HG02870 (cell line): ENCODE measurements around the gene ABCB11.

ENCODE experiments used
- ATAC-seq: cut with Tn5 transposase; IDR thresholded peaks from one replicate; pipeline ENCODE4 v1.9.1; 2021; ENCODE audit warnings: mild to moderate bottlenecking, moderate library complexity; ENCODE audit not compliant: unreplicated experiment

ABCB11 gene

DNA sequence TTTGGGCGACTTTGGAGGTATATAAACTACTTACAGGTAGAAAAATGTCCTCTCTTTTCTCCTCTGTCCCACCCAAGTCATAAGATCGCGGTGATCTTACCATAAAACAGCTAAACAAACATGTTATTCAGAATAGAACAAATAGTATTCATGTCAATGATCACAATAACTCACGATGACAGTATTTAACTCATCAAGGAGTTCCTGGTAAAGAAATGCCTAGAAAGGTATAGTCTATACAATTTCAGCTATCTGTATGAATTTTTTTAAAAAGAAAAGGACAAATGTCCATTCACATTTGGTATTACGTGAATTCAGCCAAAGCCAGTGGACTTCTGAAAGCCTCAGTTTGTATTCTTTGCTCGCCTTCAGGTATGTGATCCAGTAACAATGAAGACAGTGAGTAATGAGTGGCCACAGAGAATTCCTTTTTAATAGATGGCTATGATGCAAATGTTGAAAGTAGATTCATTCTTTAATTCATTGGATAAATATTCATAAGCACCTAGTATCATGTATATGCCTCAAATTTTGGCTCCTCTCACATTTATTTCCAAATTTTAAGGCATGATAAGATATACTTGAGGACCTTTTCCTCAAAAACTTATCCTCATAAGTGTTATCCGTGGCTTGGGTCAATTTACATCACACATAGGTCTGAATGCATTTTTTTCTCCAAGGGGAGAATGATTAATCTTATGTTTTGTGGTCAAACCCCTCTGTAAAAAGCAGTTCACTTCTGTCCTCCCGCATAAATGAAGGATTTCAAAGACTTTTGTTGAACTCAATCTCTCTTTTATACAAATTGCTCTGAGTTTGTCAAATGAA, 20.3 kb downstream of the ABCB11 start:
- ATAC-seq = no peak

DNA sequence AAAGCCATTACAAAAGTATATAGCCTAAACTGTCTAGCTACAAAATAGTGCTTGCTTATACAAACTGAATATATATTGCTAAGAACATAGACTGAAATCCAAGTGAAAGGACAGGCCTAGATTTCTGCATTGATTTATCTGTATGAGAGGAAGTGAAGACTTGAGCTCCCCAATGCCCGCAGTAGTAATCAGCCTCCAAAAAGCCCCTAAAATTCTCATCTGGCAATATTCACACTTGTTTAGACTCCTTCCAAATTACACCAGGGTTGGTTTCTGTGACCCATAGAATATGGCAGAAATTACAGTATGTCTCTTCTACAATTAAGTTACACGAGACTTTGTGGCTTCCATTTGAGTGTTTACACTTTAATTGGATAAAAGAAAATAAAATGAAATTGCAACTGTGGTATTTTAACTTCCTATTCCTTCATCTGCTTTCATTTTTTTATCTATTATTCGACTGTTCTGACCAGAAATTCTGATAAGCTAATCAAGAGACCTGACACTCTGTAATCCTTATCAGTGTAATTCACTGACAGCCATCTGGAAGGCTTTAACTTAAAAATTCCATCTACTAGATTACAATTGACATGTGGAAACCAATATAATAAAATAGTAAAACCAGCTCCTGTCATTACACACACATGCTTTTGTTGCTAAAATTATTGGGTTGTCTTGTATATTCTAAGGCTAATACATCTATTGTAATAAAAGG, 21.1 kb downstream of the ABCB11 start:
- no peak for ATAC-seq

DNA sequence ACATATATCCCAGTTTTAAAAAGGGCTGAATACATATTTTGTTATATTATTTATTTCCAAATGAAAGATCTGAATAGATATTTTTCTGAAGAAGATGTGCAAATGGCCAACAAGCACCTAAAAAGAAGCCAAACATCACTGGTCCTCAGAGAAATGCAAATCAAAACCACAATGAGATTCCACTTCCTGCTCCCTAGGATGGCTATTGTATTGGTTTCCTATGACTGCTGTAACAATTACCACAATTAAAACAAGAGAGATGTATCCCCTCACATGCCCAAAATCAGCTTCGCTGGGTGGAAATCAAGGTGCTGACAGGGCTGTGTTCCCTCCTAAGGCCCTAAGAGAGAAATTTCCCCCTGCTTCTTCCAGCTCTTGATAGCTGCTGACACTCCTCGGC, 23.2 kb downstream of the ABCB11 start:
- ATAC-seq = no peak

DNA sequence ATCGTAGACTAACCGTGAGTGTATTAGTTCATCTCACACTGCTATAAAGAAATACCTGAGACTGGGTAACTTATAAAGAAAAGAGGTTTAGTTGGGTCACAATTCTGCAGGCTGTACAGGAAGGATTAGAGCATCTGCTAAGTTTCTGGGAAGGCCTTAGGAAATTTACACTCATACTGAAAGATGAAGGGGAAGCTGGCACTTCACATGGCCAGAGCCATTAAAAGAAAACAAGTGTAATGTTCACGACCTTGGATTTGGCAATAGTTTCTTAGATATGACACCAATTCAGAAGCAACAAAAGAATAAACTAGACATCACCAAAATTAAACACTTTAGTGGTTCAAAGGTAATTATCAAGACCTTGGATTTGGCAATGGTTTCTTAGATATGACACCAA, 23.8 kb downstream of the ABCB11 start:
- ATAC-seq = no peak

DNA sequence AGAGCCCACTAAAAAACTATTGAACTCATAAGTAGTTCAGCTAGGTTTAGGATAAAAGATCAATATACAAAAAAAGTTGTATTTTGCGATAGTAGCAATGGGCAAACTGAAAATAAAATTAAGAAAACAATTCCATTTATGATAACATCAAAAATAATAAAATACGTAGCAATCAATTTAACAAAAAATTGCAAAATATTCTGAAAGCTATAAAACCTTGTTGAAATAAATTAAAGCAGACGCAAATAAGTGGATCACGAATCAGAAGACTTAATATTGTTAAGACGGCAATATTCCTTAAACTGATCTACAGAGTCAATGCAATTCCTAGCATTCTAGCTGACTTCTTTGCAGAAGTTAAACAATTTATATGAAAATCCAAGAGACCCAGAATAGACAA, 24.5 kb downstream of the ABCB11 start:
- ATAC-seq = no peak

DNA sequence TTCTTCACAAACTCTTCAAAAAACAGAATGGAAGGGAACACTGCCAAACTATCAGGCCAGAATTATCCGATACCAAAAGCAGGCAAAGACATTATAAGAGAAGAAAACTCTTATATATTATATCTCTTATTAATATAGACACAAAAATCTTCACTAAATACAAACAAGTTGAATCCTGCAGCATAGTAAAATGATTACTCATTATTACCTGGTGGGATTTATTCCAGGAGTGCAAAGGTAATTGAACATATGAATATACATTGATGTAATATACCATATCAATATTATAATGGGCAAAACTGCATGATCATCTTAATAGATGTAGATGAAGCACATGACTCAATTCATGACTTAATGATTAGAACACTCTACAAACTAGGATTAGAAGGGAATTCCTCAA, 25.1 kb downstream of the ABCB11 start:
- ATAC-seq = no peak

DNA sequence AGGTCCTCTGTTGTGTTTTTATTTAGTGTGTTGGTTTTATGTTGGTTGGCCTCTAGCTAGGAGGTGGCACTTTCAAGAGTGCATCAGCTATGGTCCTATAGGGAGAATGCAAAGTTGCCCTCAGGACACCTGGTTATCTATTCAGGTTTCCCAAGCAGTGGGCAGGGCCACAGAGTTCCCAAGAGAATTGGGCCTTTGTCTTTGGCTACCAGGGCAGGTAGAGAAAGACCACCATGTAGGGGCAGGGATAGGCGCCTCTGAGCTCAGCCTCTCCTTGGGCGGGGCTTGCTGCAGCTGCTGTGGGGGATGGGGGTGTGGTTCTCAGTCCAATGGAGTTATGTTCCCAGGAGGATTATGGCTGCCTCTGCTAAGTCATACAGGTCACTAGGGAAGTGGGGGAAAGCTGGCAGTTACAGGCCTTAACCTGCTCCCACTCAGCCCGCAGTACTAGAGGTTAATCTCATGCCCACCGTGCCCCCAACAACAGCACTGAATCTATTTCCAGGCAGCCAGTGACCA, 26.0 kb downstream of the ABCB11 start:
- ATAC-seq = no peak

DNA sequence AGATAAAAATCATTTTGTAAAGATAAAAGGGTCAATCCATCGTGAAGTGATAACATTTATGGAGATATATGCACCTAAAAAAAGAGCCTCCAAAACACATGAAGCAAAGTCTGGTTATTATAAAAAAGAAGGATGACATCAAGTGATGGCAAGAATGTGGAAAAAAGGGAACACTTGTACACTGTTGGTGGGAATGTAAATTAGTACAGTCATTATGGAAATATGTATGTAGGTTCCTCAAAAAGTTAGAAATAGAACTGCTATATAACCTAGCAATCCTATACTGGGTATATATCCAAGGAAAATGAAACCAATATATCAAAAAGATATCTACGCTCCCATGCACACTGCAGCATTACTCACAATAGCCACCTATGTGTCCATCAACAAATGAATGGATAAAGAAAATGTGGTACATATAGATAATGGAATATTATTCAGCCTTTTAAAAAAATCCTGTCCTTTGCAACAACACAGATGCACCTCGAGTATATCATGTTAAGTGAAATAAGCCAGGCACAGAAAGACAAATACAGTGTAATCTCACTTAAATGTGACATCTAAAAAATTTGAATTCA, 28.9 kb downstream of the ABCB11 start:
- no peak for ATAC-seq

DNA sequence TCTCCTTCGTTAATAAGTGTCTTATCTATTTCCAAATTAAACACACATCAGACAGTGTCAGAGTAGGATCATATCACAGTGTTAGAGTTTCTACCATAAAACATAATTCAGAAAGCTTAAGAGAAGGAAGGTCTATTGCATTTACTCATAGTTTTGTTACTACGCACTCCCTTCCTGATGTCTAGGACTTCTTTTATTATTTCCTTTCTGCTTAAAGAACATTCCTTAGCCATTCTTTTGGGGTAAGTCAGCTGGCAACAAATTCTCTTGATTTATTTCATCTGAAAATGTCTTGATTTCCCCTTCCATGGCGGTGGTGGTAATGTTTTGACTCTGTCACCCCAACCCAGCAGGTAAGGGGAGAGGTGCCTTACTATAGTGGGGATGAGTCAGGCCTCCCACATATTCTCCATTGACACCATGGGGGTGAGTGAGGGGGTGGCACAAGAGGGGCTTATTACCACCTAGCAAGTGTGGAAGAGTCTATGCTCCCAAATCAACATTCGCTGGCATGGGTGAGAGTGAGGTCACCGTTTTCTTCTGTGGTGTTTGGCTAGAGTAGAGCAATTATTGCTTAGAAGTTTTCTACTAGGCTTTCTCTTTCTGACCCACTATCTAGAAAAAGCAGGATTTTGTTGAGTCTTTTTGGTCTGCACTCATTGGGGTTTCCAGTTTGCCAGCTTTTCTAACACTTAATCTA, 29.9 kb downstream of the ABCB11 start:
- no peak for ATAC-seq

DNA sequence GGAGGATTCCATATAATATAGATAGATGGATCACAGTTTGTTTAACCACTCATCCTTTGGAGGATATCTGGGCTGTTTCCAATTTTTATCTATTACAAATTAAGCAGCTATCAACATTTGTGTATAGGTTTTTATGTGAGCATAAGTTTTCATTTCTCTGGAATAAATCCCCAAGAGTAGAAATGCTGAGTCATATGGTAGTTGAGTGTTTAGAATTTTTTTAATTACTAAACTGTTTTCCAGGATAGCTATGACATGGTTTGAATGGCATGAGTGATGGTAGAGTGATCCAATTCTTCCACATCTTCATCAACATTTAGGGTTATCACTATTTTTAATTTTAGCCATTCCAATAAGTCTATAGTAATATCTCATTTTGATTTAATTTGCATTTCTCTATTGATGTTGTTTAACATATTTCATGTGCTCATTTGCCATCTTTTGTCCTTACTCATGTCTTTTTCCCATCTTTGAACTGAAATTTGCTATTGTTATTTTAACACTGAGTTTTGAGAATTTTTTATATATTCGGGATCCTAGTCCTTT, 31.4 kb downstream of the ABCB11 start:
- no peak for ATAC-seq

DNA sequence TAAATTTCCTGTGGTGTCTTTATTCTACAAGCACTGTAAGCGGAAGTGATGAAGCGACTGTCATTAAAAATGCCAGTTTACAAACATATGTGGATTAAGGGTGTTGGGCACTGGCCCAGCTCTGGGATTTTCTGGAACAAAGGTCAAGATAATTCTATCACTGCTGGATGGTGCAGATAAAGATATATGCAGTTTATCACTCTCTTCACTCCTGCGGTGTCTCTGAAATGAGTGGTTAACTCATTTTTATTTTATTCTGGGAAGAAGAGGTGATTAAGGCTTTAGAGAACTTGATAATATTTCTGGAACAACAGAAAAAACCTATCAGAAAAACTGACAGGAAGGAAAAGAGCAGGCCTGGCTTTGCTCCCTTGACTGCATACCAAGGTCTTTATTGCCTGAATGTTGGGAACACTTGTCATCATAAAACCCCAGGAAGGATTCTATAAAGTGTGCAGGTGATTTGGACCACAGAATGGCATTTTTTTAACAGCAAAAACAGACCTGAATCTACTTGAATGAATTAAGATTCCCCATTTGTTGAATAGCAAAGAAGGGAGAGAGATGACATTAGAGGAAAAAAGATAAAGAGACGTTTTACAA, 32.4 kb downstream of the ABCB11 start:
- ATAC-seq = no peak

DNA sequence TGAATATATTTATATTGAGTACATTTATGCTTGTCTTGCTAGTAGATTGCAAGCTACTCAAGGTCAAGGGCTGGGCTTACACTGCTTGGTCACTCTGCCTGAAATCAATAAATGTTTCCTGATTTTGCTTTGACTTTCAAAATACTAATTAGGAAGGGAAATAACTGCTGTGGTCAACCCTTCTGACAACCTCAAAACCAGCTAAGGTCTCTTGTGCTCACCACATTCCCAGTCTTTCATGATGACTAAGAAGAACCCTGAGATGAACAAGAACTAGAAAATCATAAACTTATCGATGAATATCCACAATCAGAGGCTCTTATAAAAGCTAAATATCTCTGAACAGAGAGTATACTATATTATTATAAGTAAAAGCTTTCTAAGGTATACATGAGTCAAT, 33.3 kb downstream of the ABCB11 start:
- no peak for ATAC-seq

DNA sequence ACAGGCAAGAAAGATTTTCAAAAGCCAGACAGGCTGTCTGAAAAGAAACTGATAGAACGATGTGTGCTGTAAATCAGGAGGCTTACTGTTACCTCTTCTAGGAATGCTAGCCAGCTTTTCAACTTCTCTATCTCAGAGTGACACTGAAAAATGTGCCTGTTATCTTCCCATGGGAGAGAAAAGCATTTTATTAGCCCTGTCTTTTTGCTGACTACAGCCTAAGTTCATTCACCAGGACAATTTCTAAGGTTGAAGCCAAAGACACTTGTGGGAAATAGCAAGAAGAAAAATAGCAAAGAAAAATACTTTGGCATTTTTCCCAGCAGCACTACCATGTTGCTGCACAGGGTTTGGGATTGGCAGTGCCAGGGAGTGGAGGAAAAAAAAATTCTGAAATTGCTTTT, 34.0 kb downstream of the ABCB11 start:
- no peak for ATAC-seq

DNA sequence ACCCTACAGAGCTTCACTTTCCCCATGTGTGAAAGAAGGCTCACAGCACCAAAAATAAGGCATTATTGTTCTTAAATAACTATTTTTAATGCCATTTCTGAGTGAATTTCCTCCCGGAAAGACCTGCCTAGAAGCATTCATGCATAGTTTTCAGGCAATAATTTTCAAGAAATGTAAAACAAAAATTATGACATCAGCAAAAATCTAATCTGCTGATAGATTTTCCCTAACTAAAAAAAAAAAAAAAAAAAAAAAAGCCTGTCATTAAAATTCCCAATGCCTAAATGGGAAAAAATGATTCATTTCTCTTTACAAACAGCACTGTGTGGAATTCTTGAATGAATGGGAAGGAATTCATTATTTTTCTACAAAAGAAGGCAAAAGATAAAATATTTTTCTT, 35.4 kb downstream of the ABCB11 start:
- ATAC-seq = no peak

DNA sequence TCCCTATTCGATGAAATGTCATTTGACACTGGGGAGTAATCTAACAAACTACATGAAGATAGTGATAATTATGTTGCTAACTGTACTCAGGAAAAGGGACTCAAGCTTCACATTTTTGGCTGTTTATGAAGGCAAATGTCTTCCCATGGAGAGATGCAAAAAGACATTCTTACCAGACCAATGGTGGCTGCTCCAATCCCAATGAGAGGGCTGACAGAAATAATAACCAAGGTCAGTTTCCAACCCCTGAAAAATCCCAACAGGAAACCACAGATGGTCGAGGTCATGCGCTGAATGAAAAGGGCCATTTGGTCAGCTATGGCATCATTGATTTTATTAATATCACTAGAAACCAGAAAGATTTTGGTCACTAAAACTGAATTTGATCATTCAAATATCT, 37.6 kb downstream of the ABCB11 start:
- no peak for ATAC-seq

DNA sequence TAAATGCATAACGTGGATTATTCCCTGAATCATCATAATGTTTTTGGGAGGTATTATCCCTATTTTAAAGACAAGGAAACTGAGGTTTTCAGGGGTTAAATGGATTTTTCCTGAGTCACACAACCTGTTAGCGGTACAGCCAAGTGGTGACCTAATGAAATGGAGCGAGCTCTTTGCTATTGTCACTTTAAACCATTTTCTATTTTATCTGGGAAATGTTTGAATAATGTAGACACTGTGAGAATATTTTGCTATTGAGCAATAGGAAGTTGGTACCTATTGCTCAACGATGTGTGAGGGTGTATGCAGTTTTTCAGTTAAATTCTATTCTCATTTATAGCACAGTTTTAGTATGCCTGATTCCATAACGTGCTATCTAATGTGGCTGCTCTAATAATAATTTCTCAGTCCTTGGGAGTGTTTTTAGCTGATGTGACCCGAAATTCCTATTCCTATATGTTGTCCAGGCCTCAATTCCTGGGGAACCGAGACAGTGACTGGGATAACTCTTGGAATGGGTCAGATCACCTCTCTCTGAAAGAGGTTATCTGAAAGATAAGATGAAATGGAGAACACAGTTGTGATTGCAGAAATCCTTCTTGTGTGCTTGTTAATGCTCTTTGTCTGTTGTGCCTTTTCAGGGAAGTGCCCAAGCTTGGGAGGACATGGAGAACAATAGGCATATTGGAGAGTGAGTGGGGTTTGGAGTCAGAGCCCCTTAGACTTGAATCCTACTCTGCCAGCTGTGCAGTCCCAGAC, 38.4 kb downstream of the ABCB11 start:
- no peak for ATAC-seq

DNA sequence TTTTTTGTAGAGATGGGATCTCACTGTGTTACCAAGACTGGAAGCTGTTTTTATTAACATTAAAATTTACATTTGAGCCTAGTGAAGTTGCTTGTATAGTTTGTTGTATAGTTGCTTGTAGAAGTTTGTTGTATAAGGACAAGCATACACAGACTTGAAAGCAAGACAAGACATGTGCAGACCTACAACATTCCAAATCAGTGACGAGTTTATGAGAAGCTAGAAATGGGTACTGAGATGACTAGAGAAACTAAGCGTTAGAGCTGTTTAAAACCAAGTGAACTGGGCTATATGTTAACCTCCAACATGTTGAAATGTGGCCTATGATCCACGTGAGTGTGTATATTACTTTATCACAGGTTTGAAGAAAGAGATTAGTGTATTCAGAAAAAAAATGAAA, 39.1 kb downstream of the ABCB11 start:
- no peak for ATAC-seq

DNA sequence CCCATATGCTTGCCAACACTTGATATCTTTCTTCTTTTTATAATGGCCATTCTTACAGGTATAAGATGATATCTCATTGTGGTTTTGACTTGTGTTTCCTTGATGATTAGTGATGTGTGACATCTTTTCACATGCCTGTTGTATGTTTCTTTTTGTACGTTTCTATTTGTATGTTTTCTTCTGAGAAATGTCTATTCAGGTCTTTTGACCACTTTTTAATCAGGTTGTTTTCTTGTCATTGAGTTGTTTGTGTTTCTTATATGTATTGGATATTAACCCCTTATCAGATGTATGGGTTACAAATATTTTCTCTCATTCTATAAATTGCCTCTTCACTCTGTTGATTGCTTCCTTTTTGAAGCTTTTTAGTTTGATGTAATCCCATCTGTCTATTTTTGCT, 42.4 kb downstream of the ABCB11 start:
- ATAC-seq = no peak

DNA sequence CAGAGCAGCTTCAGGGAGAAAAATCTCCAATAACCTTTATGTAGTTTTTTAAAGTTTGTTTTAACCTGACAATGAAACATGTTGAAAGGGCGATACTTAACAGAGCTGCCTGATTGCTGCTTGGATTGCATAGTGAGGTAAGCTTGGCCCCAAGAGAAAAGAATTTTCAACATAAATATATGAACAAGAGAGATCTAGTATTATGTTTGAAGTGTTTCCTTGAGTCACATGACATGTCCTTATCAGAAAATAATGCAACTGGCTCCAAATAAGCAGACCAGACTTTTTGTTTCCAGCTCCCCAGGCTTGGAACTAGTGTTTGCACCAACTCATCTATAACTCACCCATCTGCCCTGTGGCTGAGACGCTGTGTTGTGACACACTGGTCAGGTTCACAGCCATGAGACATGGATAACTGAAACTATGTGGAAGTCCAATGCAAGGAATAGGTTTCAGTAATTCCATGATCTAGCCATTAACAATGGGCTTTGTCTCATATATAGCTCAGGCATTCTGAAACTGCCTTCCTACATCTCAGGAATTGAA, 44.7 kb downstream of the ABCB11 start:
- no peak for ATAC-seq

DNA sequence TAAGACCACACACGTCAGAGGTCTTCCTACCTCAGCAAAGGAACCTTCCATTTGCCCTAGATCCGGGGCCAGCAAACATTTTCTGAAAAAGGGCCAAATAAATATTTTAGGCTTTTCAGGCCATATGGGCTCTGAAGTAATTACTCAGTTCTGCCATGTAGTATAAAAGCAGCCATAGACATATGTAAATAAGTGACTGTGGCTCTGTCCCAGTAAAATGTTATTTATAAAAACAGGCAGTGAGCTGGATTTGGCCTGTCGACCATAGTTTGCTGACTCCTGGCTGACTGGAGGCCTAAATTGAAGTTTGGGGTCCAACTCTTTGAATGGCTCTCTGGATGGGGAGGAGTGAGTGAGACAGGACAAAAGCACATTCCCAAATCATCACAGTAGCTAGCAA, 49.5 kb downstream of the ABCB11 start:
- no peak for ATAC-seq
